Body of pancreas (tissue), 4 donors: ENCODE data around the gene NF1.
"Not testable (repeated sequence)": the region's sequence is repeated elsewhere in the genome, so short reads cannot be mapped to it uniquely, and the experiment has no call there.

Experiments
- CTCF ChIP-seq, 7 experiments: fragments of 450-650 bp in 4 of 7; fragments of 200-600 bp in 3 of 7; sonication (generic) in 3 of 7; IDR thresholded peaks; one replicate each; pipeline ENCODE4 v1.5.1; 2016 to 2019; ENCODE audit warnings: antibody characterized with exemption in 7 of 7
- POLR2A ChIP-seq, 3 donors: fragments of 450-650 bp; IDR thresholded peaks; one replicate each; pipeline ENCODE4 v1.6.1; 2016; ENCODE audit warnings: antibody characterized with exemption in 3 of 3, mild to moderate bottlenecking in 2 of 3

GRCh38 chr17:31090650-31091049 is 4.1 kb upstream of the NF1 start:
- not testable (repeated sequence) for TF ChIP-seq CTCF, POLR2A (IDR thresholded peaks at IDR 0.05)
